OCI-LY3 (cell line): ENCODE results near the gene HPCAL1.

Experiments
- H2AFZ ChIP-seq: fragments of 200-600, 300-600 bp; shearing (Covaris generic); 2 replicates; pipeline ENCODE4 v1.6.0; 2014; ENCODE audit warnings: antibody characterized with exemption, low read depth, low read length
- H3K27ac ChIP-seq: fragments of 200-600, 300-600 bp; sonication (generic); 2 replicates; pipeline ENCODE4 v1.5.1; 2014; ENCODE audit warnings: mild to moderate bottlenecking, low read length, moderate library complexity, mixed read lengths
- H3K27me3 ChIP-seq: fragments of 200-600, 300-600 bp; sonication (generic); 2 replicates; pipeline ENCODE4 v1.6.1; 2014; ENCODE audit warnings: low read depth, low read length, mixed read lengths
- H3K36me3 ChIP-seq: fragments of 200-600, 300-600 bp; sonication (generic); replicated peaks from 2 replicates; pipeline ENCODE3; 2014; ENCODE audit warnings: low read depth, low read length, mixed read lengths
- H3K4me1 ChIP-seq: fragments of 300-600, 200-600 bp; sonication (generic); 2 replicates; pipeline ENCODE4 v1.6.1; 2014; ENCODE audit warnings: low read length, mixed read lengths
- H3K4me2 ChIP-seq: fragments of 200-600, 300-600 bp; sonication (generic); 2 replicates; pipeline ENCODE4 v1.6.1; 2014; ENCODE audit warnings: low read length, mixed read lengths
- H3K4me3 ChIP-seq: fragments of 300-600, 200-600 bp; sonication (generic); 2 replicates; pipeline ENCODE4 v1.5.1; 2014; ENCODE audit warnings: antibody characterized with exemption, mild to moderate bottlenecking, low read length, moderate library complexity
- H3K79me2 ChIP-seq: fragments of 300-600, 200-600 bp; shearing (Covaris generic); 2 replicates; pipeline ENCODE4 v1.6.1; 2014; ENCODE audit warnings: mild to moderate bottlenecking, low read length, mixed read lengths
- H3K9ac ChIP-seq: fragments of 300-600, 200-600 bp; shearing (Covaris generic); 2 replicates; pipeline ENCODE4 v1.6.0; 2014; ENCODE audit warnings: mild to moderate bottlenecking, low read length, moderate library complexity
- H3K9me3 ChIP-seq: fragments of 200-600, 300-600 bp; shearing (Covaris generic); 2 replicates; pipeline ENCODE4 v1.6.1; 2014; ENCODE audit warnings: low read length, mixed read lengths; ENCODE audit not compliant: insufficient read depth
- H4K20me1 ChIP-seq: fragments of 200-600, 300-600 bp; sonication (generic); 2 replicates; pipeline ENCODE4 v1.6.1; 2016; ENCODE audit warnings: low read length, mixed read lengths; ENCODE audit not compliant: insufficient read depth
- CTCF ChIP-seq: fragments of 200-600, 300-600 bp; sonication (generic); IDR thresholded peaks from 2 replicates; pipeline ENCODE4 v1.5.1; 2014; ENCODE audit warnings: antibody characterized with exemption, low read length, low read depth
- EZH2phosphoT487 ChIP-seq: fragments of 200-600 bp; shearing (Covaris generic); IDR thresholded peaks from 2 replicates; pipeline ENCODE4 v1.6.1; 2018; ENCODE audit warnings: antibody characterized with exemption, mixed run types, low read depth

HPCAL1 gene

GRCh38 chr2:10425699-10426098 lies 123.0 kb downstream of the HPCAL1 start:
- Histone ChIP-seq H3K36me3 (no peaks in the 10 kb centered on the region), H3K9ac (no peak overlapping the region), H3K27ac (no peak overlapping the region), H3K9me3 (no peaks in the 10 kb centered on the region), H3K4me1 (no peaks in the 10 kb centered on the region), H3K4me2 (no peak overlapping the region), H3K79me2 (no peaks in the 10 kb centered on the region), H2AFZ (no peak overlapping the region), H3K4me3 (no peak overlapping the region), H3K27me3 (no peaks in the 10 kb centered on the region), H4K20me1 (no peaks in the 10 kb centered on the region)
- TF ChIP-seq EZH2phosphoT487 (no peak), CTCF (no peak)

- no peak overlapping the region for H3K9ac ChIP-seq
- no peak overlapping the region for H2AFZ ChIP-seq
- TF ChIP-seq EZH2phosphoT487, result no peak
- TF ChIP-seq CTCF, result no peak
- no peaks in the 10 kb centered on the region for H4K20me1 ChIP-seq
- no peak overlapping the region for H3K4me2 ChIP-seq
- H3K9me3 ChIP-seq, result no peaks in the 10 kb centered on the region
- H3K36me3 ChIP-seq, result no peaks in the 10 kb centered on the region
- no peak overlapping the region for H3K4me3 ChIP-seq
- H3K79me2 ChIP-seq, result no peaks in the 10 kb centered on the region
- H3K27me3 ChIP-seq, result no peaks in the 10 kb centered on the region
- no peaks in the 10 kb centered on the region for H3K4me1 ChIP-seq
- no peak overlapping the region for H3K27ac ChIP-seq
These were observed 124.3 kb downstream of the HPCAL1 start for GRCh38 chr2:10426726-10427617.

GRCh38 chr2:10427618-10427949 lies 124.9 kb downstream of the HPCAL1 start:
- Histone ChIP-seq H3K9ac (no peak overlapping the region), H4K20me1 (no peaks in the 10 kb centered on the region), H2AFZ (no peak overlapping the region), H3K9me3 (no peaks in the 10 kb centered on the region), H3K4me2 (no peak overlapping the region), H3K4me1 (no peaks in the 10 kb centered on the region), H3K36me3 (no peaks in the 10 kb centered on the region), H3K27ac (no peak overlapping the region), H3K4me3 (no peak overlapping the region), H3K79me2 (no peaks in the 10 kb centered on the region), H3K27me3 (peaks cover 2% of the 10 kb centered on the region; the same call in 1 of the 2 replicates)
- TF ChIP-seq EZH2phosphoT487, result no peak
- no peak for TF ChIP-seq CTCF

GRCh38 chr2:10428355-10428754 lies 125.7 kb downstream of the HPCAL1 start:
- H3K9me3 ChIP-seq, result no peaks in the 10 kb centered on the region
- no peaks in the 10 kb centered on the region for H3K36me3 ChIP-seq
- no peaks in the 10 kb centered on the region for H4K20me1 ChIP-seq
- no peak for TF ChIP-seq EZH2phosphoT487
- no peak for TF ChIP-seq CTCF
- H3K4me2 ChIP-seq, result no peak overlapping the region
- no peak overlapping the region for H3K4me3 ChIP-seq
- H3K79me2 ChIP-seq, result no peaks in the 10 kb centered on the region
- H3K9ac ChIP-seq, result no peak overlapping the region
- H3K27ac ChIP-seq, result no peak overlapping the region
- no peak overlapping the region for H2AFZ ChIP-seq
- peaks cover 7% of the 10 kb centered on the region for H3K27me3 ChIP-seq
- no peaks in the 10 kb centered on the region for H3K4me1 ChIP-seq
